Limb (tissue), 2 donors: Measurements from ENCODE around the gene CD6.
"Not testable (repeated sequence)": the region's sequence is repeated elsewhere in the genome, so short reads cannot be mapped to it uniquely, and the experiment has no call there.

ENCODE experiments used
- DNase-seq, 2 donors: peaks; one replicate each; pipeline ENCODE4 v3.0.0-alpha.2; 2016; ENCODE audit errors: extremely low spot score in 2 of 2

Gene CD6

GRCh38 chr11:61054927-61055562, 83.6 kb downstream of the CD6 start:
- DNase-seq: peak in 1 of 2 donors; percentile 14

GRCh38 chr11:61055776-61056175, 84.3 kb downstream of the CD6 start:
- DNase-seq: no peak

DNA sequence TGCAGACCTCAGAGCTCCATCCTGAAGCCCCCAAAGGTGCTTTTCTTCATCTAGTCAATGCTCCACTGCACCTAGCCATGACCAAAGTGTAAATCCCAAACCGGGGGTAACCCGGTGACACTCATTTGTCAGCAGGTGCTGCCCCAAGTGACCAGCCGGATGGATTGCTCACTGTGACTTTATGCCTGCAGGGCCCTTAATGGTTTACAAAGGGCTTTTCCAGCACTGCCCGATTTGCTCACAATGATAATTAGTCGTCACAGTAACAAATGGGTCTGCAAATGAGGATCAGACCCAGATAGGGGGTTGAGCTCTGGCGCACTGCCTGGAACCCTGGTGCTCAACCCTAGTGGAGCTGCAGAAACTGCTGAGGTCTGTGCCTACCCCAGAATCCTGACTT, 85.1 kb downstream of the CD6 start:
- DNase-seq: no peak

DNA sequence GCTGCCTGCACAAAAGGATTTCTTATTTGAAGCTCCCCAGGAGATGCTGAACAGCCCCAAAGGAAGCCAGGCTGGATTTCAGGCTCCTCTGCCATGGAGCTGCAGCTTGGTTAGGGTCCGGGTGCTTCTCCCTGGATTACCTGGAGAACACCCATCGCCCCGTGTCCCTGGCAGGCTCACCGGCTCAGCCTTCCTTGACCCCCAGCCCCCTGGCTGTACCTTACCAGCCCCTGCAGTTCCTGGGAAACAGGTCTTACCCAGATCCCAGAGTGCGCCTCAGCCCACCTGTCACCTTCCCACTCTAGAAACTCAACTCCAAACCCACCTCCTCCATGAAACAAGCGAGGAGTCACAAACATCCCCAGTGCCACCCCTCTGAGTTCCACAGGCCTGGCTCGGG, 85.5 kb downstream of the CD6 start:
- DNase-seq: no peak

DNA sequence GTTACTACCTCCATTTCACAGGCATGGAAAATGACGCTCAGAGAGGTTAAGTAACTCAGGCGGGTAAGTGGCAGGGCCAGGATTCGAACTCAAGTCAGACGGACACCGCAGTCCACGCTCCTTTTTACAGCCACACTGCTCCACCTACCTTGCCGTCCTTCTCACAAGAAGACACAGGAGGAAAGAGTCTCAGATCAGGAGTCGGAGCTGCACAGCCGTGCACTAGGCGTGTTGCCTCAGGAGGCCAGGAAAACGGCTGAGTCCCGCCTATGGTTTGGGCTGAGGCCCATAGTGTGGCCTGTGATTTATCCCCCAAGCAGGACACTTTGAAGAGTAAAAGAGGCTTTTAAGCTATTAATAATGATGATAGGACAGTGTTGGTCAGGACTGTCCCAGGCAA, 86.1 kb downstream of the CD6 start:
- DNase-seq: no peak

DNA sequence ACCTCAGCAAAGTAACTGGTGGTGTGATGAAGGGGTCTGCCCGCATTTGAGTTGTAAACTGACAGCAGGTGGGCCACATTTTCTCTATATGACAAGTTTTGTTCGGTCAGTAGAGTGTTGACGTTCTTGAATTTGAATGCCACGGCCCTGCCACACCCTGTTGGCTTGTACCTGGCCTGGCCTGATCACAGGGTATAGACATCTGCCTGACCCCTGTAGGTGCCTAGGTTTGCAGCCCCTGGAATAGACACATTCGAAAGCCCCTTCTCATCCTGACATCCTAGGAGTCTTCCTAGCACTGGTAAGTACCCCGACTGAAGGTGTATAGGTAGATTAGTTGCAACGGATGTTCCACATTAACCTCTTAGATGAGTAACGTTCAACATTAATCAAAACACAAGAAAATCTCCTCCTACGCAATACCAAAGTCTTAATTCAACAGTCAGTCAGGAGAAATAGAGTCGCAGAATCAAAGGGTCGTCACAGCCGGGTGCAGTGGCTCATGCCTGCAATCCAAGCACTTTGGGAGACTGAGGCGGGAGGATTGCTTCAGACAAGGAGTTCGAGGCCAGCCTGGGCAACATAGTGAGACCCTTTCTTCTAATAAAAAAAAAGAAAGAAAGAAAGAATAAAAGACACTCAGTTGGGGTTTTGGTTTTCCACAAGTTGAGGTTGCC, 87.2 kb downstream of the CD6 start:
- DNase-seq: peak in 1 of 2 donors; percentile 6

DNA sequence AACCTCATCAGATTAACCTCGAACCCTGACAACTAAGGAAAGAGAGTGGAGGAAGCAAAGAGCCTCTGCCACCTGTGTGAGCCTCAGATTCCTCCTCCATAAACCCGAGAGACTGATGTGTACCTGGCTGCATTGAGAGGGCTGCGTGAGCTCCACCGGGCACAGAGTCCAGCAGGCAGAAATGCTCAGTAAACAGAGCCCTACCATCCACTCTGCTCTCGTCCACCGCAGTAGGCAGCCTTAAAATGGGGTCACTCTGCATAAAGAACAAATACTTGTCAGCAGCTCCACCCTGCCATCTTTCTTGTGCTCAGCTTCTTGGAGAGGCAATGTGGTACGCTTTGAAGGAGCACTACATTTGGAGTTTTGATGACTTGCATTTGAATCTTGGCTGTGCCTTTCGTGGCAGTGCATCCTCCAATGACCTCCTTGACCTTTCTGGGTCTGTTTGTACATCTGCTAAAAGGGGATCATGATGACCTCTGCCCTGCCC, 87.8 kb downstream of the CD6 start:
- peak in 1 of 2 donors; percentile 5 for DNase-seq

- peak in 1 of 2 donors; percentile 22 for DNase-seq
Observed at GRCh38 chr11:61061081-61061826, 89.8 kb downstream of the CD6 start.

DNA sequence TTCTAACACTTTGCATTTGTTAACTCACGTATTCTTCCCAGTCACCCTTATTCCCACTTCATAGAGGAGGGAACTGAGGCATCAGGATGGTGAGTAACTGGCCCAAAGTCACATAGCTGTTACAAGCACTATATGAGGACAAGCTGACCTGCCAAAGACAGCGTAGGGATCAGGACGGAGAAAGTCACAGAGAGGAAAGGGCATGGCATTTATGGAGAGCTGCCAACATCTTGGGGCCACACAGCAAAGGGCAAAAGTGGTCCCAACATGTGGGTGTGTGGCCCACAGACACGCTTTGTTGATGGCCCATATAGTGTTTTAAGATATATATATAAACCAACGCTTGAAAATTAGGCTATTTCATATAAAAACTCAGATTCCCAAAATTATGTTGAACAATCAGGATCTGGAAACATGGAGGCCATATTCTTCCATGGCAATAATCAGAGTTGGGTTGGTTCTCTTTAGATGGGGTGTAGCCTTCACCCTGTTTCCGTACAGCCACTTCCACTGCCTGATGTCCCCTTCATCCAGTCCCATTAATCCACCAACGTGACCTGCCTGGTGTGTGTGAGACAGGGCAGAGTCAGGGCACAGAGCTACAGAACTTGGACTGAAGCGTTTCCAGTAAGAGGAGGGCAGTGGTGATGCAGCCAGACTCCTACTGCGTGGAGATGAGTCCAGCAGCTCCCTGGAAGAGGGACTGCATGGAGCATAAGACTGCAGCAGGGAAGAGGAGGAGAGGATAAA, 90.9 kb downstream of the CD6 start:
- no peak for DNase-seq

- DNase-seq: not testable (repeated sequence)
Observed at GRCh38 chr11:61065236-61065635, 93.8 kb downstream of the CD6 start.

DNA sequence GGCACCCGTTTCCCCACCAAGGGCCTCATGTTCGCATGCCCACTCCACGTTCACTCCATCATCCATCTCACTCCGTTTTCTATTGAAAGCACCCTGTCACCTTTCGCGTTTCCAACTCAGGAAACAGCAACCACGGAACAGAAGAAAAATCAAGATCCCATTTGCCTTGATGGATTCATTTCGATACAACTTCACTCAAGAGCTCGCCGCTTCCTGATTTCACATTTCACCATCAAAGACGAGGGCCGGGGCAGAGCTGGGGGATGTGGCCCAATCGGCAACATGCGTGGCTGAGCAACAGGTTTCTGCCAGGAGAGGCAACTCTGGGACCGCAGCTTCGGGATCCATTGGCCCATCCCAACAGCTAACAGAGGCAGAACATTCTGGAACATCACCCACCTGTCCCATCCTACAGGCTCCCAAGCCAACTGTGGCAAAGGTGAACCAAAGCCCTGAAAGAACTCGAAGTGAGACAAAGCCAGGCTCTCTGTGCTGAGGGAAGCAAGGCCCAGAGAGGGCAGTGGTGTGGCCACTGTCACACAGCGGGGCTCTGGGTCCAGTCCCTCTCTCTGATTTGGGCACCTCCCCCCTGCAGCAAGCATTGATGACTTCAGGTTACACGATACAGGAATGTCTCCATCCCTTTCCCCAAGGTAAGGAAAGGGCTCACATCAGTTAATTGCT, 94.6 kb downstream of the CD6 start:
- no peak for DNase-seq

DNA sequence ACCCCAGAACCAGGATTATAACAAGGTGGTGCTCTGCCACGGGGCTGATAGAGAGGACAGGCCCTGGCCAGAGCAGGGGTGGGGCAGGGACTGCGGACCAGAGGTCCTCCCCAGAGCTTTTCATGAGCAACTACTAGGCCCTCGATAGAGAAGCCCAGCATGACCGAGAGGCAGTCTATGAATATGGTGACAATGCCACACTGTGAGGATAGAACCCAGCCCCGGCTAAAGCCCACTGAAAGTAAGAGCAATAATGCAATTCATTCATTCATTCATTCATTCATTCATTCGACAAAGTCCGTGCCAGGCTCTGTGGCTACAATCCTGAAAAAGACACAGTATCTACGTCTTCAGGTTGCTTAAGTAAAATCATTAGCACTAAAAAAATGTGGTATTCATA, 95.2 kb downstream of the CD6 start:
- no peak for DNase-seq

DNA sequence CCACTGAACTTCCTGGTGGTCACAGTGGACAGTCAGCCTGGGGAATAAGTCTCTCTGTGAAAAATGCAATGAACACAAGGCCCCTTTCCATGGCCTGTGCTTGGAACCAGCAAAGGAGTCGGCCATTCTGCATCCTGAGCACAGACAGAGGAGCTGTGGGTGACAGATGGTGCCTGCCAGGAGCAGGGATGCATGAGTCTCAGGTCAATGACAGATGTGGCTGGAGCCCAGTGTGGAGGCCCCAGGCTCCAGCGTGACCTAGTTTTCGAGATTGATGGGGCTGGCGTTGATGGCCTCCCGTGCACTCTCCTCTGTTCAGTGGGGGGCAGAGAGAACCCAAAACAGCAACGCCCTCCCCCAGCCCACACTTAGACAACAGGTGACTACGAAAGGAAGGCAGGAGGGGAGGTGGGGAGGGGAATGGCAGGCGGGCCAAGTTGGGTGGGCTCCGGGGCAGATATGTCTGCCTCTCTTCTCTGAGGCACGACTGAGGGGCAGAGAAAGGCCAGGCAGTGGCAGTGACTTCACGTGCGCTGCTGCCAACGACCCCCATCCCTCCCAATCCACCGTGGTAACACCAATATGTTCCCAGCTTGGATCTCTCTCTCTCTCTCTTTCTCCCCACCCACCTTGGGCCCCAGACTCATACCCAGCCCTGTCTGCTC, 96.4 kb downstream of the CD6 start:
- no peak for DNase-seq

- DNase-seq: no peak
Observed at GRCh38 chr11:61068581-61068980, 97.1 kb downstream of the CD6 start.

DNA sequence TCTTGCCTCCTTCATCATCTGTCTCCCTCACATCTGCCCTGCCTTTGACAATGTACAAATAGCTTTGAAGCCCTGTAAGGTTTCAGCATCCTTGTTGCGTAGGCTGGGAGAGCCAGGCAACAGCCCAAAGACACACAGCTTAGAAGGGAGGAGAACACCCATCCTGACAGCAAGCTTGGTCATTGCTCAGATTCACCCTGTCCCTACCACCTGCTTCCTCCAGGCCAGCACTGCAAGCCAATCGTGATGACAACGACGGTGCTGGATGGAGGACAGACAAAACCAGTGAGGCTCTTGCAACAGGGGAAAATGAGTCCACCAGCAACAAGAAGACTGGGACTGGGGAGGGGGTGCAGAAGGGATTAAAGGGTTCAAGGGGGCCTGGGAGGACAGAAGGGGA, 97.9 kb downstream of the CD6 start:
- DNase-seq: no peak
